Tibial nerve (tissue), 4 donors: ENCODE data around the gene ARMC7.

Source experiments
- EP300 ChIP-seq, 2 donors: sonication (generic); formaldehyde crosslinking; IDR thresholded peaks; one replicate each; pipeline ENCODE4 v1.6.1; 2017; ENCODE audit warnings: antibody characterized with exemption in 2 of 2, mild to moderate bottlenecking in 1 of 2
- POLR2A ChIP-seq, 2 donors: fragments of 450-650 bp; IDR thresholded peaks; one replicate each; pipeline ENCODE4 v1.6.1; 2017; ENCODE audit warnings: antibody characterized with exemption in 2 of 2, mild to moderate bottlenecking in 2 of 2, moderate library complexity in 2 of 2
- TF ChIP-seq, protein P1 (sequence below), 5 experiments: fragments of 200-600 bp in 3 of 5; fragments of 450-650 bp in 2 of 5; sonication (generic) in 3 of 5; IDR thresholded peaks; one replicate each; pipeline ENCODE4 v1.5.1; 2016 to 2019; ENCODE audit warnings: antibody characterized with exemption in 5 of 5, mild to moderate bottlenecking in 3 of 5, moderate library complexity in 2 of 5

DNA sequence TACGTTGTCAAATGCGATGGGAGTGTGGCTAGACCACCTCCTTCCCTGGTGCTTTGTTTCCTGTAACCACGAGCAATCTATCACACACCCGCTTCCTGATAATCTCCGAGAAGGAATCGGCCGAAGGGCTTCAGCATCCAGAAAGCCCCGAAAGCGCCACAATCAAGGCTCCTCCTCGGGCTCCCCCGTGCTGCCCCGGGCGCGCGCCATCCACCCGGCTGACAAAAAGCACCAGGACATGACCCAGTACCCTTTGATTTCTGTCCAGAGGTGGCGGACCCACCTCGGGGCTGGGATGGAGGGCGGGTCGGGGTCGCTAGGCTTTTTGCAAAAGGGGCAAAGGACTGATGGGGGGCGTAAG, 743 bp upstream of the ARMC7 start:
- TF ChIP-seq, protein P1, sequence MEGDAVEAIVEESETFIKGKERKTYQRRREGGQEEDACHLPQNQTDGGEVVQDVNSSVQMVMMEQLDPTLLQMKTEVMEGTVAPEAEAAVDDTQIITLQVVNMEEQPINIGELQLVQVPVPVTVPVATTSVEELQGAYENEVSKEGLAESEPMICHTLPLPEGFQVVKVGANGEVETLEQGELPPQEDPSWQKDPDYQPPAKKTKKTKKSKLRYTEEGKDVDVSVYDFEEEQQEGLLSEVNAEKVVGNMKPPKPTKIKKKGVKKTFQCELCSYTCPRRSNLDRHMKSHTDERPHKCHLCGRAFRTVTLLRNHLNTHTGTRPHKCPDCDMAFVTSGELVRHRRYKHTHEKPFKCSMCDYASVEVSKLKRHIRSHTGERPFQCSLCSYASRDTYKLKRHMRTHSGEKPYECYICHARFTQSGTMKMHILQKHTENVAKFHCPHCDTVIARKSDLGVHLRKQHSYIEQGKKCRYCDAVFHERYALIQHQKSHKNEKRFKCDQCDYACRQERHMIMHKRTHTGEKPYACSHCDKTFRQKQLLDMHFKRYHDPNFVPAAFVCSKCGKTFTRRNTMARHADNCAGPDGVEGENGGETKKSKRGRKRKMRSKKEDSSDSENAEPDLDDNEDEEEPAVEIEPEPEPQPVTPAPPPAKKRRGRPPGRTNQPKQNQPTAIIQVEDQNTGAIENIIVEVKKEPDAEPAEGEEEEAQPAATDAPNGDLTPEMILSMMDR (IDR thresholded peaks at IDR 0.05) = no peak
- no peak for TF ChIP-seq POLR2A (IDR thresholded peaks at IDR 0.05)
- TF ChIP-seq EP300 (IDR thresholded peaks at IDR 0.05) = no peak
